ENCODE data around the gene PDE11A.

- TF ChIP-seq CTCF (IDR thresholded peaks at IDR 0.05) (no peak), POLR2A (IDR thresholded peaks at IDR 0.05) (no peak)
These were observed 316.2 kb downstream of the PDE11A start for GRCh38 chr2:177756336-177756735.

Measured in lower leg skin (tissue), 3 donors.